Femur (tissue), 1 donor: ENCODE measurements around the gene CPO.
"Not testable (repeated sequence)": the region's sequence is repeated elsewhere in the genome, so short reads cannot be mapped to it uniquely, and the experiment has no call there.

Source experiments
- DNase-seq: peaks from one replicate; pipeline ENCODE4 v3.0.0-alpha.2; 2017

Gene CPO, protein sequence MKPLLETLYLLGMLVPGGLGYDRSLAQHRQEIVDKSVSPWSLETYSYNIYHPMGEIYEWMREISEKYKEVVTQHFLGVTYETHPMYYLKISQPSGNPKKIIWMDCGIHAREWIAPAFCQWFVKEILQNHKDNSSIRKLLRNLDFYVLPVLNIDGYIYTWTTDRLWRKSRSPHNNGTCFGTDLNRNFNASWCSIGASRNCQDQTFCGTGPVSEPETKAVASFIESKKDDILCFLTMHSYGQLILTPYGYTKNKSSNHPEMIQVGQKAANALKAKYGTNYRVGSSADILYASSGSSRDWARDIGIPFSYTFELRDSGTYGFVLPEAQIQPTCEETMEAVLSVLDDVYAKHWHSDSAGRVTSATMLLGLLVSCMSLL

GRCh38 chr2:206939340-206939739 is at the start of gene CPO:
Gene CPO (plus strand): TSS chr2:206939518. CDS start chr2:206939600, 82 bp downstream.
- DNase-seq: no peak

DNA sequence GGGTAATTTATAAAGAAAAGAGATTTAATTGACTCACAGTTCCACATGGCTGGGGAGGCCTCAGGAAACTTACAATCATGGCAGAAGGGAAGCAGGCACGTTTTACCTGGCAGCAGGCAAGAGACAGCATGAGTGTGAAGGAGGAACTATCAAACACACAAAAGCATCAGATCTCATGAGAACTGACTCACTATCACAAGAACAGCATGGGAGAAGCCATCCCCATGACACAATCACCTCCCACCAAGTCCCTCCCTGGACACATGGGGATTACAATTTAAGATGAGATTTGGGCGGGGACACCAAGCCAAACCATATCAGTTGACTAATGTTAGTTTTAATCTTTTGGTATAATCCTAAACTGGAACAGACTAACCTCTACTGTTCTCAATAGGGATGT is 49.1 kb upstream of the CPO start:
- no peak for DNase-seq

DNA sequence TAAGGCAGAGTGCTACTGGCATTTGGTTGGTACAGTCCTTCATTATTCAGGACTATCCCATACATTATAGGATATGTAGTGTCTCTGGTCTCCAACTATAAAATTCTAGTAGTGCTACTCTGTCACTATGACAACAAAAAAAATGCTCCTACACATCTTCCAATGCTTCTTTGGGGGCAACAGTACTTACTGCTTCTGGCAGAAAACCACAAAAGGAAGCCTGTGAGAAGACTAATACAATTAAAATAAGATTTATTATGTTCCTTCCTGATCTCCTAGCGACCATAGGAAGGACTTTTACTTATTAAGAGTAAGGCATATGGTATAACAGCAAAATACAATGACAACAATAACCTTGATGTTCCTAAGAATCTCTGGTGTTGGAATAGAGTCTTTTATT is 48.4 kb upstream of the CPO start:
- no peak for DNase-seq

GRCh38 chr2:206915121-206915520 is 24.2 kb upstream of the CPO start:
- DNase-seq: no peak

- no peak for DNase-seq
These were observed 21.1 kb upstream of the CPO start for GRCh38 chr2:206918263-206918662.

DNA sequence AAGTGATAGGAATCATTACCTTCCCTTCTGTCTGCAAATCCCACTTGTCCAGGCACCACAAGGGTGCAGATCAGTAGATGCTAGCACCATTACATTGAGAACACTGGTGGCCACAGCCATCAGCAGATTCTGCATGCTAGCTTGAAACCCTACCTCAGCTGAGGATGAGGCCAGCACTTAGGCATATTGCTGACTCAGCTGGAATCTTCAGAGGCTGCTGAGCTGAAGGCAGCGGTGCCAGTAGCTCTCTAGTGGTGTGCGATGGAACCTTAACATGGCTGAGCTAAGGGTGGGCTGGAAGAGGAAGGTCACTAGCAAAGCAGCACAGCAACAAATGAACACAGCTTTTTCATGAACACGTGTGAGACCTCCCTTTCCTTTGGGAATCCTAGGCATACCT is 19.0 kb upstream of the CPO start:
- DNase-seq: no peak

- no peak for DNase-seq
These were observed 18.4 kb upstream of the CPO start for GRCh38 chr2:206920951-206921350.

GRCh38 chr2:206921529-206921928 is 17.8 kb upstream of the CPO start:
- DNase-seq: no peak

DNA sequence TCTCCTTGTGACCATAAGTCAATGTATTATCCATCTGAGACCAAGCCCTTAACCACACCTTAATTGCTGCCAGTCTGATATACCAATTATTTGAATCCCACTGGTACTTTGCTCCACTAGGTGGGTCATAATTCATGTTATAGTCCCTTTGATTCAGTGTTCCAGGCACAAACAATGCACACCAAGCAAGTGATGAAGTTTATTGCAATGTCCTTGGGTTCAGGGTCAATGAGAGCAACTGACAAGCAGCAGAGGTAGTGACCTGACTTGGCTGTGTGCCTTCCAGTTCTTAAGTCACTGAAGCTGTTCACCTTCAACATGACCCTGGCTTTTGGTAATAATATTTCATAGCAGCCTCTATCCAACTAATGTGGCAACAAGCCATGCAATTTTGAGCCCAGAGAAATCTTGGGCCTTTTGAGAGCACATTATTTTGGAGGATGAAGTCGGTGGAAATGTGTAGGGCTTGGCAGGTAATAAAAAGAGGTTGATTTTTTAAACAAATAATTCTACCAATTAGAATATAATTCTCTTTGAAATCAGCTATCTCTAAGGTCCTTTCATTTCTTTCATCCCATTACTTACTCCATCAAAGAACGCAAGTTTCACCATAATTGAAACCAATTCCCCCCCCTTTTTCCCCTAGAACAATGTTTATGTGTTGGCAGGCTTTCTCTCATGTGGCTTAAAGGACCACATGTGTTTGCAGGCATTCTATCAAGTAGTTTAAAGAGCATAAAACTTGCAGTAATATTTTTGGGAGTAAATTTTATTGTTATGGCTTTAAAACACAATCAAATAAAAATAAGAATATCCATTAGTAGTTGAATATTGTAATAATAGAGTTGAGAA is 3.1 kb upstream of the CPO start:
- peak; percentile 32 for DNase-seq

GRCh38 chr2:206936843-206937230 is 2.5 kb upstream of the CPO start:
- DNase-seq: no peak

DNA sequence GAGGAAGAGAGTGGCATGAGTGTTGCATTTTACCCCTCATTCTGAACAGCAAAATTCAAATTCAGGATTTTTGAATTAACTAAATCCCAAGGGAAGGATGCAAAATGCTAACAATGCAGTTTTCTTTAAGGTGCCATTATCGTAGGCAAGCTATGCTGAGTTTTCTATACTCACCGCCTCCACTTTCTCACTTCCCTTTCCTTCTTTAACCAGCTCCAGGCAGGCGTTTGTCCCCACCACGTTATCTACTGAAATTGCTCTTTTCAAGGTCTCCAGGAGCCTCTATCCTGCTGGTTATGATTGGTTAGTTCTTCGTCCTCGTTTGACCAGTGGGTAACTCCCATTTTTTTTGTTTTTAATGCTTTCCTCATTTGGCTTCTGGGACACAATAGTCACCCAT is 1.8 kb upstream of the CPO start:
- no peak for DNase-seq

GRCh38 chr2:206940546-206940945 is 1.2 kb downstream of the CPO start:
- DNase-seq: no peak

GRCh38 chr2:206942592-206943478 is 3.5 kb downstream of the CPO start:
- DNase-seq: no peak

GRCh38 chr2:206953404-206953803 is 14.1 kb downstream of the CPO start:
- DNase-seq: not testable (repeated sequence)

- DNase-seq: no peak
These were observed 15.9 kb downstream of the CPO start for GRCh38 chr2:206955253-206955652.

DNA sequence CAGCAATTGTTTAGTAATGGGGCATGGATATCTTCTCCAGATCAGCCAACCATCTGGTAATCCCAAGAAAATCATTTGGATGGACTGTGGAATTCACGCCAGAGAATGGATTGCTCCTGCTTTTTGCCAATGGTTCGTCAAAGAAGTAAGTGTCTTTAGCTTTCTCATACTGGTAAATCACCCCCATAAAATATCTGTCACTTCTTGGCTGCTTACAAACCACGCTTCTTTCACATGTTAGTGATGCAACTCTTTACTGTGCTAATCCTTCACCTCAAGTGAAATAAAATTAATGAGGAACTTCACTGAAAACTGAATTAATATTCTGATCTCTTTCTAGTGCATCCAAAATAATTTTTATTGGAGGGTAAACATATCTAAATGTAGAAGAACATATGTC is 18.9 kb downstream of the CPO start:
- no peak for DNase-seq

- no peak for DNase-seq
These were observed 23.6 kb downstream of the CPO start for GRCh38 chr2:206962966-206963365.

DNA sequence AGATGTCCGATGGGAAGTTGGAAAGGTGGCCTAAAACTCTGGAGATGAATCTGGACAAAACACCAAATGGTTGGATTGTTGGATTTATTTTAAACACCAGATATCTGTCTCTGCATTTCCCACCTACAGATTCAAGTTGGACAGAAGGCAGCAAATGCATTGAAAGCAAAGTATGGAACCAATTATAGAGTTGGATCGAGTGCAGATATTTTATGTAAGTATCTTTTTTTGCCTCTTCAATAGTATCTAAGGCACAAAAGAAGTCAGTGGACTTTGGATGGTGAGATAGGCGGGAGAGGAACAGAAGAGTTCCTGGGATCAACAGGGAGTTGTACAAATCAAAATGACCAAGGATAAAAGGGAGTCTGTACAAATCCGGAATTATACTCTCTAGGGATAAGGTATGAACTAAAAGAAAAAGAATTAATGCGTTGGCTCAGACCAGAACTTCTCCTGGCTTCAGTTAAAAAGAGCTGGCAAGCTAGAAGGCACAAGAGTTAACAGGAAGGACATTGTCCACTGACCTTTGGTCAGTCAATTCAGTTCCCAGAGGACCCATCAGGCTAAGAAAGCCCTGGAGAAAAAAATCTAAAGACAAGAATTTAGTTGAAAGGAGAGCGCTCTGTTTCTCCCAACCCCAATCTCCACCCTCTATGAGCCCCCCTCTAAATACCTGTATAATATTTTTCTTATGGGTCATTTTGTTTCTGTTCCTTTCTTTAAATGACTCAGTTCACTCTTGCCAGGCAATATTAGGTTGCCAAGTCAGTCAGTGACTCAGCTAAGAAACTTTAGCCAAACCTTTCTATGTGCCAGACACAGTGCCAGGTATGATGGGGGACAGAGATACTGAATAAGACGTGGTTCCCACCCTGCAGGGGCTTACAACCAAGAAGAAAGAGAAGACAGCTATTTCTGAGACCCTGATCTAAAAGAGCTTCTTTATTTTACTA is 29.1 kb downstream of the CPO start:
- no peak for DNase-seq

DNA sequence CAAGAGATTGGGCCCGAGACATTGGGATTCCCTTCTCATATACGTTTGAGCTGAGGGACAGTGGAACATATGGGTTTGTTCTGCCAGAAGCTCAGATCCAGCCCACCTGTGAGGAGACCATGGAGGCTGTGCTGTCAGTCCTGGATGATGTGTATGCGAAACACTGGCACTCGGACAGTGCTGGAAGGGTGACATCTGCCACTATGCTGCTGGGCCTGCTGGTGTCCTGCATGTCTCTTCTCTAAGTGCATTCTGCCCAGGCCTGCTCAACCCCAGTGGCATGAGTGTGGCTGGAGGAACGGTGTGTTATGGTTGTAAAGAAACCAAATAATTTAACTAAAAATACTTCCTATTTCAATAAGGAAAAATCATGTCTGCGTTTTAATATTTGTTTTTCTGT is 29.9 kb downstream of the CPO start:
- DNase-seq: no peak

GRCh38 chr2:206970589-206971360 is 31.5 kb downstream of the CPO start:
- no peak for DNase-seq

DNA sequence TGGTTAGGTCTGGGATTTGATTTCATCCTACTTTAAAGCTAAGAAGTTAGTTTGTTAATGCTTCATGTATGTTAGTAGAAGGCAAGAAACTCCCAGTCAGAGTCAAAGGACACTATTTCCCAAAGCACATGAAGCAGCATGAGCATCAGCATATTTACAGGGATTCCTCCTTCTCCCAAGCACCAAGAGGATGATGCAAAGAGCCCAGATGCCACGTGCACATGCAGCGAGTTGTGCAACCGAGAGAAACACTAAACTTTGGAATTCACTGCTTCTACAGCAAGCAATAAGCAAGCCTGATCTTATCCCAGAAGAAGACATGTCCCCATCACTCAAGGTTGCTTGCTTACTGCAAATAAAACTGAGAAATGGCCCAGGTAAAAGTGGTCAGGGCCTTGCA is 32.5 kb downstream of the CPO start:
- DNase-seq: no peak
